H1 (cell line): ENCODE measurements around the gene LRRC25. TPM values are rescaled to one million over a fixed set of nuclear protein-coding genes. Genes with fewer than 3 reads are reported as not detected.

ENCODE experiments used
- CTCF ChIA-PET: fragments of 300-600 bp; sonication (Branson Sonifier 250); formaldehyde crosslinking; loops from one replicate; lab custom pipeline; 2021; ENCODE audit not compliant: partially characterized antibody; lab: Charles Lee
- POLR2A ChIA-PET: fragments of 300-600 bp; sonication (Branson Sonifier 250); formaldehyde crosslinking; loops from one replicate; lab custom pipeline; 2021; ENCODE audit warnings: inconsistent platforms; ENCODE audit not compliant: partially characterized antibody; lab: Charles Lee
- DNase-seq, 2 experiments: peaks; one replicate each; pipeline versions ENCODE4 v3.0.0 to v3.0.0-alpha.2; 2010 to 2022; ENCODE audit warnings: low spot score in 2 of 2, low read depth in 1 of 2, mixed read lengths in 1 of 2
- FAIRE-seq: peaks from 2 replicates; lab custom pipeline; 2011; peaks lifted over from hg19 to GRCh38; lab: Jason Lieb, UNC
- H2AFZ ChIP-seq: 2 replicates; pipeline ENCODE4 v1.8.1; 2012; ENCODE audit warnings: low read length, inconsistent platforms
- H2AK5ac ChIP-seq: 2 replicates; pipeline ENCODE4 v1.6.1; 2013; ENCODE audit warnings: low read depth, low read length
- H2BK120ac ChIP-seq: replicated peaks from 2 replicates; pipeline ENCODE3; 2013; ENCODE audit warnings: low read depth, low read length, inconsistent platforms
- H2BK12ac ChIP-seq: 2 replicates; pipeline ENCODE4 v1.6.1; 2013; ENCODE audit warnings: low read depth, low read length
- H2BK15ac ChIP-seq: 2 replicates; pipeline ENCODE4 v1.6.1; 2013; ENCODE audit warnings: low read length
- H2BK20ac ChIP-seq: 2 replicates; pipeline ENCODE4 v1.6.1; 2013; ENCODE audit warnings: low read length
- H2BK5ac ChIP-seq: 2 replicates; pipeline ENCODE4 v1.6.1; 2013; ENCODE audit warnings: low read depth, low read length
- H3K14ac ChIP-seq: 2 replicates; pipeline ENCODE4 v1.6.1; 2013; ENCODE audit warnings: inconsistent platforms; ENCODE audit not compliant: insufficient read length
- H3K18ac ChIP-seq: 2 replicates; pipeline ENCODE4 v1.6.1; 2013; ENCODE audit warnings: low read length; ENCODE audit errors: extremely low read depth
- H3K23ac ChIP-seq: 2 replicates; pipeline ENCODE4 v1.6.1; 2013; ENCODE audit warnings: inconsistent platforms; ENCODE audit not compliant: insufficient read length
- H3K23me2 ChIP-seq: 2 replicates; pipeline ENCODE4 v1.6.1; 2013; ENCODE audit warnings: low read depth, low read length
- H3K27ac ChIP-seq: 2 replicates; pipeline ENCODE4 v1.6.1; 2011; ENCODE audit warnings: low read depth, low read length, inconsistent platforms
- H3K27me3 ChIP-seq, 4 experiments: replicated peaks in 1 of 4; 1 replicate in 1 of 4; 2 replicates in 3 of 4; pipeline versions ENCODE4 v1.6.1 to v1.8.1; 2011 to 2013; ENCODE audit warnings: low read length in 3 of 4, mild to moderate bottlenecking in 3 of 4, inconsistent platforms in 2 of 4, mixed read lengths in 2 of 4, moderate library complexity in 1 of 4; ENCODE audit not compliant: control insufficient read depth in 3 of 4, insufficient read depth in 3 of 4; ENCODE audit errors: extremely low read depth in 1 of 4
- H3K36me3 ChIP-seq, 4 experiments: 2 replicates each; pipeline versions ENCODE4 v1.6.1 to v1.8.1; 2011 to 2013; ENCODE audit warnings: mild to moderate bottlenecking in 4 of 4, low read length in 3 of 4, moderate library complexity in 2 of 4, control low read depth in 1 of 4, inconsistent platforms in 1 of 4; ENCODE audit not compliant: insufficient read depth in 4 of 4, control insufficient read depth in 2 of 4
- H3K4ac ChIP-seq: replicated peaks from 2 replicates; pipeline ENCODE3; 2013; ENCODE audit warnings: low read length, low read depth, mixed read lengths, inconsistent platforms; ENCODE audit not compliant: insufficient read length
- H3K4me1 ChIP-seq, 4 experiments: replicated peaks in 1 of 4; 1 replicate in 1 of 4; 2 replicates in 3 of 4; pipeline versions ENCODE4 v1.6.1 to v1.8.1; 2011 to 2013; ENCODE audit warnings: low read length in 3 of 4, inconsistent platforms in 2 of 4, mixed read lengths in 1 of 4; ENCODE audit not compliant: insufficient read depth in 4 of 4, control insufficient read depth in 3 of 4
- H3K4me2 ChIP-seq, 2 experiments: 2 replicates each; pipeline versions ENCODE4 v1.6.1 to v1.8.1; 2011 to 2013; ENCODE audit warnings: low read depth in 2 of 2, low read length in 2 of 2, control low read depth in 1 of 2, inconsistent platforms in 1 of 2, mild to moderate bottlenecking in 1 of 2; ENCODE audit not compliant: insufficient read depth in 1 of 2
- H3K4me3 ChIP-seq, 4 experiments: fragments of 200-600, 300-600 bp in 1 of 4; sonication (generic), shearing (Covaris generic), sonication (Bioruptor Twin) in 1 of 4; 2 replicates each; pipeline versions ENCODE4 v1.5.1 to v1.8.1; 2011 to 2016; ENCODE audit warnings: low read length in 4 of 4, low read depth in 3 of 4, control low read depth in 2 of 4, inconsistent platforms in 2 of 4, mild to moderate bottlenecking in 2 of 4, mixed read lengths in 1 of 4, moderate library complexity in 1 of 4; ENCODE audit not compliant: insufficient read depth in 2 of 4; ENCODE audit errors: extremely low read depth in 1 of 4
- H3K56ac ChIP-seq: replicated peaks from 2 replicates; pipeline ENCODE3; 2013; ENCODE audit warnings: low read depth, mild to moderate bottlenecking, mixed read lengths, low read length, inconsistent platforms; ENCODE audit not compliant: insufficient read length
- H3K79me1 ChIP-seq: 2 replicates; pipeline ENCODE4 v1.6.1; 2013; ENCODE audit warnings: low read depth, low read length, control low read depth
- H3K79me2 ChIP-seq, 2 experiments: 2 replicates each; pipeline versions ENCODE4 v1.6.1 to v1.8.1; 2012 to 2013; ENCODE audit warnings: low read length in 2 of 2, mild to moderate bottlenecking in 2 of 2, inconsistent platforms in 1 of 2; ENCODE audit not compliant: insufficient read depth in 2 of 2, control insufficient read depth in 1 of 2
- H3K9ac ChIP-seq, 4 experiments: replicated peaks in 1 of 4; 1 replicate in 1 of 4; 2 replicates in 3 of 4; pipeline versions ENCODE4 v1.6.1 to v1.8.1; 2011 to 2013; ENCODE audit warnings: low read depth in 3 of 4, low read length in 3 of 4, control low read depth in 2 of 4, mild to moderate bottlenecking in 2 of 4, moderate library complexity in 2 of 4, inconsistent platforms in 1 of 4; ENCODE audit errors: extremely low read depth in 1 of 4
- H3K9me3 ChIP-seq, 2 experiments: 2 replicates each; pipeline versions ENCODE4 v1.6.1 to v1.8.1; 2012 to 2013; ENCODE audit warnings: mild to moderate bottlenecking in 2 of 2, moderate library complexity in 2 of 2, control low read depth in 1 of 2, inconsistent platforms in 1 of 2, low read depth in 1 of 2, low read length in 1 of 2, mixed read lengths in 1 of 2; ENCODE audit not compliant: insufficient read depth in 2 of 2
- H4K20me1 ChIP-seq, 2 experiments: replicated peaks in 1 of 2; 2 replicates each; pipeline versions ENCODE3 to v1.8.1; 2011 to 2013; ENCODE audit warnings: inconsistent platforms in 2 of 2, low read length in 2 of 2, mild to moderate bottlenecking in 1 of 2; ENCODE audit not compliant: insufficient read depth in 2 of 2, control insufficient read depth in 1 of 2
- H4K5ac ChIP-seq: 2 replicates; pipeline ENCODE4 v1.6.1; 2013; ENCODE audit warnings: low read length, low read depth, mixed read lengths, inconsistent platforms; ENCODE audit not compliant: insufficient read length
- H4K8ac ChIP-seq: 2 replicates; pipeline ENCODE4 v1.8.0; 2013; ENCODE audit warnings: mild to moderate bottlenecking, moderate library complexity, low read length, inconsistent platforms; ENCODE audit not compliant: insufficient read depth; ENCODE audit errors: extremely low read depth
- H4K91ac ChIP-seq: replicated peaks from 2 replicates; pipeline ENCODE3; 2013; ENCODE audit warnings: low read length, mixed read lengths, inconsistent platforms; ENCODE audit not compliant: insufficient read length
- CBX8 ChIP-seq: fragments of 300-800, 300-1000 bp; sonication (generic); IDR thresholded peaks from 2 replicates; pipeline ENCODE4 v1.7.1; 2016; ENCODE audit warnings: low read depth, low read length, borderline replicate concordance
- CREB1 ChIP-seq: IDR thresholded peaks from 2 replicates; pipeline ENCODE4 v1.6.1; 2012; ENCODE audit warnings: inconsistent platforms
- CTBP2 ChIP-seq: IDR thresholded peaks from 2 replicates; pipeline ENCODE4 v1.7.0; 2011; ENCODE audit warnings: borderline replicate concordance, mild to moderate bottlenecking, moderate library complexity, mixed read lengths, low read length; ENCODE audit not compliant: insufficient read depth, insufficient read length
- E2F6 ChIP-seq: IDR thresholded peaks from 2 replicates; pipeline ENCODE4 v1.6.1; 2012; ENCODE audit warnings: inconsistent platforms
- JUND ChIP-seq: IDR thresholded peaks from 2 replicates; pipeline ENCODE4 v1.6.1; 2011; ENCODE audit warnings: mild to moderate bottlenecking, improper control_type of control experiment, low read length
- NANOG ChIP-seq: IDR thresholded peaks from 2 replicates; pipeline ENCODE4 v1.6.1; 2011; ENCODE audit warnings: low read length, low read depth, mild to moderate bottlenecking, inconsistent platforms; ENCODE audit not compliant: insufficient read depth, poor library complexity, severe bottlenecking
- POLR2A ChIP-seq, 2 experiments: IDR thresholded peaks; 1 replicate in 1 of 2; 2 replicates in 1 of 2; pipeline ENCODE4 v1.6.1; 2011; ENCODE audit warnings: low read depth in 2 of 2, low read length in 2 of 2, mild to moderate bottlenecking in 2 of 2; ENCODE audit errors: control extremely low read depth in 1 of 2
- POLR2AphosphoS5 ChIP-seq: IDR thresholded peaks from 2 replicates; pipeline ENCODE4 v1.6.1; 2011; ENCODE audit warnings: low read depth, low read length
- SP4 ChIP-seq: IDR thresholded peaks from 2 replicates; pipeline ENCODE4 v1.6.1; 2012; ENCODE audit warnings: low read length, inconsistent platforms
- SRF ChIP-seq: IDR thresholded peaks from 2 replicates; pipeline ENCODE4 v1.6.1; 2011; ENCODE audit warnings: mild to moderate bottlenecking, low read depth, low read length, moderate library complexity
- YY1 ChIP-seq: IDR thresholded peaks from 2 replicates; pipeline ENCODE4 v1.6.1; 2011; ENCODE audit warnings: low read depth, mild to moderate bottlenecking, low read length
- WGBS, 2 experiments: shearing (Covaris generic) in 1 of 2; methylation state at CpG; one replicate each; pipeline versions ENCODE4 v1.1.6 to v1.1.7; 2013 to 2015; ENCODE audit warnings: low lambda C conversion rate in 2 of 2, mixed read lengths in 2 of 2, inconsistent platforms in 1 of 2, low coverage in 1 of 2, missing lambda C conversion rate in 1 of 2; ENCODE audit not compliant: insufficient replicate concordance in 2 of 2, insufficient coverage in 1 of 2, insufficient read length in 1 of 2; ENCODE audit errors: extremely low coverage in 1 of 2, missing lambda C conversion rate in 1 of 2; 5-methylcytosine and 5-hydroxymethylcytosine counted together
- polyA plus RNA-seq, 7 experiments: library from polyadenylated mRNA; depleted of rRNA in 3 of 7; stranded (reverse) in 5 of 7; unstranded in 2 of 7; fragments of >200 nt in 5 of 7; fragments of 200-250 nt in 2 of 7; gene quantifications; 1 replicate in 5 of 7; 2 replicates in 1 of 7; 4 replicates in 1 of 7; pipeline versions ENCODE4 v1.2.1 to v1.2.3, GENCODE V29; 2011 to 2013; ENCODE audit warnings: missing spikeins in 2 of 7, mixed read lengths in 2 of 7
- total RNA-seq: library from RNA; stranded (reverse); fragmentation: NEBNext Ultra II Directional; extraction: Animal tissue kit (Norgen Biotek cat#: 25700); gene quantifications from 2 replicates; pipeline ENCODE4 v1.2.1, GENCODE V29; 2021

The LRRC25 gene
- total and polyA plus RNA-seq, 2 of the 8 experiments (the other 6 are each of a cell fraction or from before 2014, with no cell fraction given) = 0.20 to 0.41 TPM

- H3K4me1 ChIP-seq = peaks cover 0 to 36% (median 28%) of the 10 kb centered on the region in 4 experiments; a peak in 6 of 7 replicates
- no peak overlapping the region for H3K56ac ChIP-seq
- no peak overlapping the region for H3K27ac ChIP-seq
- H4K91ac ChIP-seq = no peak overlapping the region
- H2AK5ac ChIP-seq = no peak overlapping the region
- DNase-seq (no peak), FAIRE-seq (no peak)
- no peak overlapping the region for H2BK20ac ChIP-seq
- ChIA-PET POLR2A (interaction anchor here (1.1 to 6.8 kb wide), 5 partner anchors 12 to 498 kb away, joined by 3 to 72 read pairs (median 19); partner anchors contain the start of genes COPE, DDX49 and JUND), CTCF (interaction anchor here (0.9 to 4.1 kb wide), 10 partner anchors 11 to 142 kb away, joined by 3 to 30 read pairs (median 4); no protein-coding TSS in a partner anchor)
- H3K14ac ChIP-seq = no peak overlapping the region
- H3K9me3 ChIP-seq = no peaks in the 10 kb centered on the region
- H3K36me3 ChIP-seq = no peaks in the 10 kb centered on the region
- H2BK12ac ChIP-seq = 0 out of 2 replicates have a peak overlapping the region, but pooled peaks have one; percentile 50
- peaks cover 5 to 26% (median 21%) of the 10 kb centered on the region in 4 experiments for H3K27me3 ChIP-seq
- H3K23ac ChIP-seq = no peak overlapping the region
- H4K20me1 ChIP-seq = peaks cover 4 to 14% of the 10 kb centered on the region in 2 experiments
- H3K79me1 ChIP-seq = peaks cover 3% of the 10 kb centered on the region; the same call in 1 of the 2 replicates
- H2BK120ac ChIP-seq = no peak overlapping the region
- no peak overlapping the region for H3K4me2 ChIP-seq
- no peak overlapping the region for H3K18ac ChIP-seq
- no peak overlapping the region for H4K5ac ChIP-seq
- no peak overlapping the region for H3K9ac ChIP-seq
- no peak overlapping the region for H3K4me3 ChIP-seq
- 92% methylated on average over 10 of the region's 12 CpGs; no CpG with 5 or more reads in 1 of the 2 experiments for WGBS, 2 experiments
- peaks cover 0 to 4% of the 10 kb centered on the region in 2 experiments; a peak in 1 of 4 replicates for H3K79me2 ChIP-seq
- no peak overlapping the region for H2BK5ac ChIP-seq
- H2AFZ ChIP-seq = no peak overlapping the region
- peak overlapping the region; percentile 80; the same call in 1 of the 2 replicates for H4K8ac ChIP-seq
- H3K23me2 ChIP-seq = peaks cover 19% of the 10 kb centered on the region; the same call in 1 of the 2 replicates
- H2BK15ac ChIP-seq = no peak overlapping the region
- H3K4ac ChIP-seq = no peak overlapping the region
- TF ChIP-seq POLR2A (IDR thresholded peaks at IDR 0.05; ENCODE audit: control extremely low read depth in 1 of 2, low read depth in 2 of 2, low read length in 2 of 2) = no peak
- TF ChIP-seq CREB1 = no peak
- no peak for TF ChIP-seq CTBP2
- TF ChIP-seq NANOG = no peak
- no peak for TF ChIP-seq SP4
- no peak for TF ChIP-seq JUND
- TF ChIP-seq E2F6 = no peak
- TF ChIP-seq SRF = no peak
- no peak for TF ChIP-seq YY1
- TF ChIP-seq CBX8 = no peak
- no peak for TF ChIP-seq POLR2AphosphoS5
Observed at GRCh38 chr19:18421371-18421959, 24.0 kb upstream of the LRRC25 start.
